ENCODE results near the gene SMIM24. TPM values are rescaled to one million over a fixed set of nuclear protein-coding genes. Genes with fewer than 3 reads are reported as not detected.

The SMIM24 gene
- total and polyA plus RNA-seq, 2 experiments from 2014 or later, result 5.0 to 21.5 TPM

- TF ChIP-seq JUNB (IDR thresholded peaks at IDR 0.05; ENCODE audit: unreplicated experiment) (no peak), ZNF114 (CRISPR knock-in tag; IDR thresholded peaks at IDR 0.05) (no peak)
Observed at GRCh38 chr19:3467437-3468198, 12.7 kb downstream of the SMIM24 start (continued).

GRCh38 chr19:3466635-3467034 lies 13.7 kb downstream of the SMIM24 start:
- no peak for DNase-seq (ENCODE audit: low spot score)
- no peak for TF ChIP-seq ZNF114 (CRISPR knock-in tag; IDR thresholded peaks at IDR 0.05)
- TF ChIP-seq EZH2 (IDR thresholded peaks at IDR 0.05; ENCODE audit: low read depth, unreplicated experiment), result no peak
- TF ChIP-seq JUNB (IDR thresholded peaks at IDR 0.05; ENCODE audit: unreplicated experiment), result no peak
- TF ChIP-seq ZNF331 (CRISPR knock-in tag; IDR thresholded peaks at IDR 0.05; ENCODE audit: low read depth), result no peak
- TF ChIP-seq EZH2phosphoT487 (IDR thresholded peaks at IDR 0.05; ENCODE audit: unreplicated experiment), result no peak
- no peak for TF ChIP-seq NANOG (IDR thresholded peaks at IDR 0.05; ENCODE audit: borderline replicate concordance)
- TF ChIP-seq REST (IDR thresholded peaks at IDR 0.05; ENCODE audit: unreplicated experiment), result no peak
- TF ChIP-seq CTCF (conservative IDR thresholded peaks at IDR 0.05; ENCODE audit: low read depth in 2 of 2), result no peak
- no peak for TF ChIP-seq ETS1 (IDR thresholded peaks at IDR 0.05)
- no peak for TF ChIP-seq CREB1 (CRISPR knock-in tag; IDR thresholded peaks at IDR 0.05; ENCODE audit: low read depth)
- no peak for TF ChIP-seq ZNF462 (CRISPR knock-in tag; IDR thresholded peaks at IDR 0.05)
- no peak for TF ChIP-seq POLR2AphosphoS5 (IDR thresholded peaks at IDR 0.05; ENCODE audit: low read depth)

More at GRCh38 chr19:3466635-3467034, 13.7 kb downstream of the SMIM24 start:
- Histone ChIP-seq H3K9me2 (ENCODE audit: insufficient read depth) (no peaks in the 10 kb centered on the region), H2AFZ (no peak overlapping the region), H3K27me3 (ENCODE audit: insufficient read depth) (peaks cover 62% of the 10 kb centered on the region), H3F3A (replicated peaks; ENCODE audit: low read depth) (peaks cover 6% of the 10 kb centered on the region; the same call in 1 of the 2 replicates), H3K4me2 (no peak overlapping the region), H3K4me3 (no peak overlapping the region), H3K79me2 (replicated peaks; ENCODE audit: insufficient read depth) (no peaks in the 10 kb centered on the region), H3K4me1 (ENCODE audit: insufficient read depth) (peaks cover 16% of the 10 kb centered on the region), H3K27ac (ENCODE audit: low read depth) (no peak overlapping the region), H4K20me1 (replicated peaks; ENCODE audit: insufficient read depth) (no peaks in the 10 kb centered on the region), H3K36me3 (ENCODE audit: insufficient read depth) (no peaks in the 10 kb centered on the region)
- Mint-ChIP-seq H3K27me3 (ENCODE audit: insufficient read depth, low read depth, poor library complexity) (peaks cover 44% of the 10 kb centered on the region), H3K4me3 (no peak overlapping the region), H3K9me3 (peaks cover 29% of the 10 kb centered on the region), H3K36me3 (ENCODE audit: low read depth) (peaks cover 11% of the 10 kb centered on the region; the same call in 2 of the 3 replicates), H3K27ac (no peak overlapping the region), H3K4me1 (peaks cover 7% of the 10 kb centered on the region)
- no peak for ATAC-seq

Data from GM23338 (cell line).